Stimulated activated CD4-positive, alpha-beta T cell treated with anti-CD3 and anti-CD28 coated beads, Interleukin-1b, Interleukin-23, amount 100 ng/mL, for 24 hours (primary cell): ENCODE data around the gene SIK3.
"Not testable (repeated sequence)": the region's sequence is repeated elsewhere in the genome, so short reads cannot be mapped to it uniquely, and the experiment has no call there.

Experiments
- DNase-seq, 4 experiments: peaks; one replicate each; pipeline ENCODE4 v3.0.0-alpha.2; 2020; ENCODE audit warnings: low read depth in 4 of 4, low spot score in 1 of 4

Gene SIK3

GRCh38 chr11:117046627-117047026, 51.6 kb downstream of the SIK3 start:
- DNase-seq: not testable (repeated sequence)

GRCh38 chr11:117045956-117046355, 52.3 kb downstream of the SIK3 start:
- DNase-seq: no peak

GRCh38 chr11:117045196-117045595, 53.0 kb downstream of the SIK3 start:
- no peak for DNase-seq

GRCh38 chr11:117044287-117045035, 53.8 kb downstream of the SIK3 start:
- DNase-seq: no peak

- DNase-seq: no peak
These were observed 55.5 kb downstream of the SIK3 start for GRCh38 chr11:117042689-117043088.

GRCh38 chr11:117039900-117040299, 58.3 kb downstream of the SIK3 start:
- no peak for DNase-seq

- DNase-seq: no peak
These were observed 59.0 kb downstream of the SIK3 start for GRCh38 chr11:117039270-117039669.

- DNase-seq: no peak
These were observed 60.3 kb downstream of the SIK3 start for GRCh38 chr11:117037975-117038350.

- DNase-seq: no peak
These were observed 60.8 kb downstream of the SIK3 start for GRCh38 chr11:117037279-117037974.

- no peak for DNase-seq
These were observed 63.3 kb downstream of the SIK3 start for GRCh38 chr11:117034901-117035300.

- no peak for DNase-seq
These were observed 71.5 kb downstream of the SIK3 start for GRCh38 chr11:117026593-117027330.

- DNase-seq: not testable (repeated sequence)
These were observed 74.5 kb downstream of the SIK3 start for GRCh38 chr11:117023707-117024106.

- DNase-seq: no peak
These were observed 75.0 kb downstream of the SIK3 start for GRCh38 chr11:117023178-117023577.

- no peak for DNase-seq
These were observed 75.7 kb downstream of the SIK3 start for GRCh38 chr11:117022526-117022925.

GRCh38 chr11:117020869-117021564, 77.2 kb downstream of the SIK3 start:
- DNase-seq: no peak

- DNase-seq: peak in 2 of 4 experiments; percentile 15 to 21
These were observed 77.9 kb downstream of the SIK3 start for GRCh38 chr11:117020287-117020686.

- DNase-seq: no peak
These were observed 78.4 kb downstream of the SIK3 start for GRCh38 chr11:117019871-117020270.

- DNase-seq: no peak
These were observed 80.8 kb downstream of the SIK3 start for GRCh38 chr11:117017456-117017855.

GRCh38 chr11:117016747-117017146, 81.5 kb downstream of the SIK3 start:
- no peak for DNase-seq

- DNase-seq: no peak
These were observed 82.0 kb downstream of the SIK3 start for GRCh38 chr11:117016246-117016645.

GRCh38 chr11:117011541-117011898, 86.7 kb downstream of the SIK3 start:
- DNase-seq: no peak
